Activated CD4-positive, alpha-beta T cell treated with anti-CD3 and anti-CD28 coated beads, Interleukin-2, amount 50 U/mL, for 24 hours (primary cell): Measurements from ENCODE around the gene CPNE6.

Experiments used
- DNase-seq, 2 donors: peaks; one replicate each; pipeline ENCODE4 v3.0.0-alpha.2; 2020; ENCODE audit warnings: low read depth in 1 of 2, low spot score in 1 of 2

The CPNE6 gene

DNA sequence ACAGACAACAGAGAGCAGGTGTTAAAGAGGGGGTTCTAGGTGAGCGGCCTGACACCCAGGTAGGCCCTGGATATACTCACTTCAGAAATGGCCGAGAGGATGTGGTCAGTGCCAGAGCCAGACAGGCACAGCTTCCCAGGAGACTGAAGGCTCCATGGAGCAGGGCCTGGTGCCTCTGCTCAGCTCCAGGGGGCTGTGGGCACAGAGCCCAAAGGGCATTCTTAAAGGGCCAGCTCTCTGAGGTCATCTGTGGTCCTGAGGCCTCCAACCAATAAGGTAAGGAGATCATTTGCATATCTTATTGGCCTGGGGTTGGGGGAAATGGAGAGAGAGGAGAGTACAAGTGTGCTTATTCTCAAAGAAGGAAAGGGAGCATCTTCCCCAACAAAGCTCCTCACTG, 13.1 kb downstream of the CPNE6 start:
- no peak for DNase-seq

DNA sequence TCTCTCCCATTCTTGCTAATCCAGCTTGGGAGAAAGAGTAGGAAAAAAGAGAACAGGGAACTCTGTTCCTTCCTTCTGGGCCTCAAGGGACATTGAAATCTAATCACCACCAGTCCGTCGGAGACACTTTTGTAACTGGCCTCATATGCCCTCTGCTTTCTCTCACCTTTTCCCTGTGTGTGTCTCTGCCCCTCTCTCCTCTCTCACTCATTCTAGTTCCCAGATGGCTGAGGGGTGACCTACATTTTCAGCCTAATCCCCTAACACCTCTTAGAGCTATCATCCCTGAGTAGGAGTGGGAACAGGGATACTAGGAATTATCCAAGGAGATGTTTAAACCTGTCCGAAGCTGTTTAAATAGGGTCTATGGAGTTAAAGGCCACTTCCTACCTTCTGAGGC, 13.9 kb downstream of the CPNE6 start:
- no peak for DNase-seq

DNA sequence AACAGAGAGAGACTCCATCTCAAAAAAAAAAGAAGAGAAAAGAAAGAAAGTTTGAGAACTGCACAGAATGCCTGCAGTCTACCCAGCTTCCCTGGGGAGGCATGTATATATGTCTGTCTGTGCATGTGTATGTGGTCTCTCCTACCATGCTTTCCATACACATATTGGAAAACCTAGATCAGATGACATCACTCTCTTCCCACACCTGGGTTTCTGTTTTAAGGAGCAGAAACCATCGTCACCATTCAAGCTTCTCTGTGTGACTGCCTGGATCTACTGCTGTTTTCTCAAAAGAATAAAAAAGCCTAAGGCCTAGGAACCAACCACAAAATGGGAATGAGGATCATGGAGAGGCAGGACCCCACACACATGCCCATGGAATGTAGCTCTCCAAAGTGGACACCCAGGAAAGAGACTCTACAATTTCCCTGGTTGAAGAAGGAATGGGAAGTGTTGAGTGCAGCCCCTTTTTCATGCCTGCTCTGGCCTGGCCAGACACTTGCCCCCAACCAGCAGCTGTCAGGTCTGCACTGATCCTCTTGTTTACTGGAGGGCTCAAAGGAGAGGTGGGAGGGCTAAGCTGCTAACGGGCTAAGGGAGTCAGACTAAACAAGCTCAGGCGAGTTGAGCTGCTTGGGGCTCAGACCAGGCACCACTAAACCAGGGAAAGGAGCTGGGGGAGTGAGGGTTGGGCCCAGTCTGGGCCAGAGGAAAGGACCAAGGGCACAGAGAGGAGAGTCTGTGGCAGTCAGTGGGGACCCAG, 15.0 kb downstream of the CPNE6 start:
- DNase-seq: no peak

DNA sequence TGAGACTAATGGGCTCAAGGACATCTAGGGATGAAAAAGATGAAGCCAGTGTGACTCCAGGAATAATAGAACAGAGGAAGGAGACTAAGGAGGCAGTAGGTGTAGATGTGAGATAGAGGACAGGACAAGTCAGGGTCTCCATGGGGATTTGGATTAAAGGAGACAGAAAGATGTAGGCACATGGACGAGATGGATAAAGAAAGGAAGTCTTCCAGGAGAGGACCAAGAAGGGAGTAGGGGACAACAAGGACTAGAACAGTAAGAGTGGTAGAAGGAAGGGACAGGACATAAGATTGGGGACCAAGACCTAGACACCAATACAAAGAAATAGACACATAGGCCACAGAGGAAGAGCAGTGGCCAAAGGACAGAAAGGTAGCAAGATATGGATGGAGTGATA, 15.6 kb downstream of the CPNE6 start:
- DNase-seq: no peak

- DNase-seq: no peak
Measured at GRCh38 chr14:24088095-24088494, 16.7 kb downstream of the CPNE6 start.

- no peak for DNase-seq
Measured at GRCh38 chr14:24089890-24090289, 18.5 kb downstream of the CPNE6 start.

- DNase-seq: no peak
Measured at GRCh38 chr14:24092110-24092504, 20.7 kb downstream of the CPNE6 start.

GRCh38 chr14:24092505-24093206, 21.3 kb downstream of the CPNE6 start:
- DNase-seq: no peak

- no peak for DNase-seq
Measured at GRCh38 chr14:24093207-24093900, 22.0 kb downstream of the CPNE6 start.

DNA sequence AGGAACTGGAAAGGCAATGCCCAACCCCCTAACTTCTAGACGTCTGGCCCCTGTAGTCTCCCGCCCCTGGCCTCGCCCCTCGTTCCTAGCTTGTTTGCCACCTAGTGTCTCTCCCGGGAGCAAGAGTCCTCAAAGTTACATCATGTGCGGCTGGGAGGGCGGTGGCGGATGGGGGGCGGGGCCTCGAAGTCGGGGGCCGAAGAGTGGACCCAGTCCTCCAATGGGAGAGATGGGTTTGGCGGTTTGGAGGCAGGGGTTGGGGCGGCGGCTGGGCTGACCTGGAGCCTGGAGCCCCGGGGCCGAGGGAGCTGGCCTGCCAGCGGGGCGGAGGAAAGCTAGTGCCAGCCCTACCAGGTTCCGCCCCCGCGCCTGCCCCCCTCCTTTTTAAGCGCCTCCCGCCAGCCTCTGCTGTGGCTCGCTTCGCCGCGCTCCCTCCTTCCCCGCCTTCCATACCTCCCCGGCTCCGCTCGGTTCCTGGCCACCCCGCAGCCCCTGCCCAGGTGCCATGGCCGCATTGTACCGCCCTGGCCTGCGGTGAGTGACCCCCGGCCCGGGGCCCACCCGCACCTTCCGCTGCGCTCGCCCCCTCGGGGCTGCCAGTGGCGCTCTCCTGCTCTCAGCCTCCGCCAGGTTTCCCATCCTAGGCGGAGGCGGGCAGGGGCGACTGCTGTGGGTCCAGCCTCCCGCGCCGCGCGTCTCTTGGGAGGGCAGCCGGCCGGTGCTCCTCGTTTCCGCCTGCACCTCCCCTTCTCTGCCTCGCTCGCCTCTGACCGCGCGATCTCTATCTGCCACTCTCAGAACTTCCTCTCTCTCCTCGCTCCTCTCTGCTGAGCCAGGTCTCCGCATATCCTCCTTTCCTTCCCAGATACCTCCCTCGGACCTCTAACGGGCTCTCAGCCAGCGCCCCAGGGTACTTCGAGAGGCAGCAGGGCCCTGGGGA, 22.8 kb downstream of the CPNE6 start, which contains the start of gene PCK2:
PCK2 (plus strand) TSS at position 411 of the 940 bp plus-strand sequence; CDS start at position 506, 95 bp downstream.
- peak; percentile 68 to 83 for DNase-seq

GRCh38 chr14:24094841-24095270, 23.5 kb downstream of the CPNE6 start:
- peak in 1 of 2 donors; percentile 22 for DNase-seq

DNA sequence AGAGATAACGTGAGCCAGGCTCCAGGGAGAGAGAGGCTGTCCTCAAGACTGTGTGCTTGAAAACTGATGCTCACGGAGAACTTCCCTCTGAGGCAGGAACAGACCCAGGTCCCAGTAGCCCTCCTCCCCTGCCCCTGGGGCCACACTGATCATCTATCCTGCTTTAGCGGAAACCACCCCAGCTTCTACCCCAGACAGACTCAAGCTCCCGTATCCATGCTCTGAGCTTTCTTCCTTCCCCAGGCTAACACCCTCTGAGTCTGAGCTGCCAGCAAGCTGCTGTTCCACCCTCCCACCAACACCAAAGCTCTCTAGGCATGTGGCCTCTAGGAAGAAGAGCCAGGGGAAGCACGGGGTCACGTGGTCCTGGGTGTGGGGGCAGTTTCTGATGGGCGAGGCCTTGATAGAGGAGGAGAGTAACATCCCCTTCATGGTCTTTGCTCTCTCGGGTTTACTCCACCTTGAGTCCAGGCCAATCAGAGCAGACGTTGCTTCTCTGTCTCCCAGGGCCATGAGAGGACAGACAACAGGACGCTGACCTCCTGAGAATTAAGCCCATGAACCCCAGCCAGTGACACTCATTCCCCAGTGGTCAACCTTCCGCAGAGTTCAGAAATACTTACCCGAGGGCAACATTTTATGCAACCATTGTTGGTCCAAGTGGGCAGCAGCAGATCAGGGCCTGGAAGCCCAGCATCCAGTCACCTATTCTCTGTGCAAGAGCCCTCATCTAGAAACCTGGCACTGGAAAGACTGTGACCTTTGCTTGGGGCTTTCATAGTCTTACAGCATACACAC, 24.1 kb downstream of the CPNE6 start:
- DNase-seq: peak in 1 of 2 donors; percentile 37

DNA sequence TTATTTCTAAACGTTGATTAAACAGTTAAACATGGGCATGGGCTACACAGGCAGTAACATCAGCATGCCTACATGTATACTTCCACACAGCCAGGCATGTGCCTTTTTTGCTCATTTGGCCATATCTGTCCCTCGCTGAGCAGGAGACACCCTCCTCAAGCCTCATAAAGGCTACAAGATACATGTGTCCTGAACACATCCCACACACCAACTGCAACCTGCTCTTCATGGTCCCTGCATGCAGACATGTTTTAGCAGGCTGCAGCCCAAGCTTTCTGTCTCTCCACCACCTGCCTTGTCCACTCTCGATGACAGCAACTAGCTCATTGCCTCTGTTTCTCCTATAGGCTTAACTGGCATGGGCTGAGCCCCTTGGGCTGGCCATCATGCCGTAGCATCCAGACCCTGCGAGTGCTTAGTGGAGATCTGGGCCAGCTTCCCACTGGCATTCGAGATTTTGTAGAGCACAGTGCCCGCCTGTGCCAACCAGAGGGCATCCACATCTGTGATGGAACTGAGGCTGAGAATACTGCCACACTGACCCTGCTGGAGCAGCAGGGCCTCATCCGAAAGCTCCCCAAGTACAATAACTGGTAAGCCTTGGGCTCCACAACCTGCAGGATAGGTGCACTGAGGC, 25.3 kb downstream of the CPNE6 start:
- DNase-seq: no peak

GRCh38 chr14:24098229-24098926, 27.0 kb downstream of the CPNE6 start:
- DNase-seq: no peak

GRCh38 chr14:24098927-24099813, 27.8 kb downstream of the CPNE6 start:
- no peak for DNase-seq

- DNase-seq: no peak
Measured at GRCh38 chr14:24100197-24100981, 29.0 kb downstream of the CPNE6 start.

DNA sequence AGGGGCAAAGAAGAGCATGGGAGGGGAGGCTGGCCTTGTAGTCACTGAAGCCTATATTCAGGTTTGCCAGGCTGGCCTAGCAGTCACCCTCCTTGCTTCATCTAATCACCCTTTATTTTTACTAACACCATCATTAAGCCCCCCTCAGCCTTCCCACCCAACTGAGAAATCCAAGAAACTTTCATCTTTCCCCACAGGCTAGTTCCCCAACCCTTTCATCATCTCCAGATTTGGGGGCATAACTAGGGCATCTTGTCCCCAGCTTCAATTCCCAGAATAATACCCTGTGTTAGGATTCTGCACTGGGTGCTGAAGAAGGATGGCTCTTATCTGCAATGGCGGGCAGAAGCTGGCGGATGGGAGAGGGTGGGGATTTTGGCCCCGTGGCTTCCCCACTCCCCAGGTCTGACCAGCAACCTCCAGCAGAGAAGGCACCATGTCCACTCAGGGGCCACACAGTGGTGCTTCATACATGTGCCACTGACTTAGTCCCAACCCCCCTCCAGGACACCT, 29.7 kb downstream of the CPNE6 start:
- DNase-seq: no peak
